Measurements from ENCODE around the gene XPOT.
"Not testable (repeated sequence)": the region's sequence is repeated elsewhere in the genome, so short reads cannot be mapped to it uniquely, and the experiment has no call there.

Gene XPOT

GRCh38 chr12:64403707-64404469, at the start of gene XPOT:
Gene XPOT (plus strand): TSS chr12:64404392. CDS start chr12:64410036, 5,644 bp downstream.
- peak; percentile 95 for DNase-seq

DNA sequence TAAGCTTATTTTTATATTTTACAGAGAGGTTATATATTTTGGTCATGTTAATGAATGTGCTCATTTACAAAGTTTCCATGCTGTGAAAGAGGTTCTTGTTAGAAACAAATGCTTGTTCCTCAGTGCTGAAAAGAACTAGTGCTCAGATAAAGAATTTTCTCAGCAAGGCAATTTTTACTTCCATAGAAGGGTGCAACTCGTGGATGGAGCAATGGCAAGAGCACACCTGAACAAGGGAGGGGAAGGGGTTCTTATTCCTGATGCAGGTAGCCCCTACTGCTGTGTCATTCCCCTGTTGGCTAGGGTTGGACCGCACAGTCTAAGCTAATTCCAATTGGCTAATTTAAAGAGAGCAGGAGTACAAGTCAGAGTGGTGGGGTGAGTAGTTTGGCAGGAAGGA, 48.0 kb upstream of the XPOT start:
- DNase-seq, result not testable (repeated sequence)

- DNase-seq, result not testable (repeated sequence)
Measured at GRCh38 chr12:64361173-64361572, 43.0 kb upstream of the XPOT start.

DNA sequence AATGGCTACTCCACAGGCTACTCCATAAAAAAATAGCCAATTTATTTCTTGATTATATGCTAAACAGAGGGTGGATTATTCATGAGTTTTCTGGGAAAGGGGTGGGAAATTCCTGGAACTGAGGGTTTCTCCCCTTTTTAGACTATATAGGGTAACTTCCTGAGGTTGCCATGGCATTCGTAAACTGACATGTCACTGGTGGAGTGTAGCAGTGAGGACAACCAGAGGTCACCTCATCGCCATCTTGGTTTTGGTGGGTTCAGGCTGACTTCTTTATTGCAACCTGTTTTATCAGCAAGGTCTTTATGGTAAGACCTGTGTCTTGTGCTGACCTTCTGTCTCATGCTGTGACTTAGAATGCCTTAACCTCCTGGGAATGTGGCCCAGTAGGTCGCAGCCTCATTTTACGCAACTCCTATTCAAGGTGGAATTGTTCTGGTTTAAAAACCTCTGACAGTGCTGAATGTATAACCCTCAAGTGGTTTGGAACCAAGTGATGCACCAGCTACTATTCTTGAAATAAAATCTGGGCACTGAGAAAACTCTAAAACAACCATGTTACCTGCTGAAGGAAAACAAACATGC, 41.4 kb upstream of the XPOT start:
- DNase-seq, result no peak

- no peak for DNase-seq
Measured at GRCh38 chr12:64383675-64384074, 20.5 kb upstream of the XPOT start.

GRCh38 chr12:64385019-64385418, 19.2 kb upstream of the XPOT start:
- DNase-seq, result peak; percentile 36

DNA sequence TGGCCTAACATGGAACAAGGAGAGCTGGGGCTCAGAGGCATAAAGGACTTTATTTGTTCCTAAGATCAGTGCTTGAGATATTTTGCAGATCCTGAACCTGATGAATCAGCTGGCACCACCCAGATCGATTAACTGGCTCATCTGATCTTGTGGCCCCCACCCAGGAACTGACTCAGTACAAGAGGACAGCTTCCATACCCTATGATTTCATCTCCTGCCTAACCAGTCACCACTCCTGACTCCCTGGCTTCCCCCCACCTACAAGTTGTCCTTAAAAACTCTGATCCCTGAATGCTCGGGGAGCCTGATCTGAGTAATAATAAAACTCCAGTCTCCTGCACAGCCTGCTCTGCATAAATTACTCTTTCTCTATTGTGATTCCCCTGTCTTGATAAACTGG, 18.7 kb upstream of the XPOT start:
- no peak for DNase-seq

GRCh38 chr12:64387197-64387816, 16.9 kb upstream of the XPOT start:
- DNase-seq, result no peak

DNA sequence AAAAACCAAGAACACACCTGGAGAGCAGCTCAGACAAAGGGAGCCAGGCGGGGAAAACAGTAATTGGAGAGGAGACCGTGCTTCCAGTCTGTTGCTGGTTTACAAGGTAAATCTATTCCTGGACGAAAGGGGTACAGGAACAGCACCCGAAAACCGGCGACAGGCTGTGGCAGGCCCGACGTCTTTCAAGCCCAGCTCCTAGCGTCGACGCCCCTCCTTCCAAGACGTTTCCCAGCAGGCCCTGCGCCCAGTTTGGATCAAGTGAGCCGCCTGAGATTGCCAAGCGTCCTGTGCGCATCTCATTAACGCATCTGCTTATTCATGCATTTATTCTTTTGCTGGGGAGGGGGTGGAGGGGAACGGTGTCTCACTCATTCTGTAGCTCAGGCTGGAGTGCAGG, 15.0 kb upstream of the XPOT start:
- DNase-seq, result no peak

DNA sequence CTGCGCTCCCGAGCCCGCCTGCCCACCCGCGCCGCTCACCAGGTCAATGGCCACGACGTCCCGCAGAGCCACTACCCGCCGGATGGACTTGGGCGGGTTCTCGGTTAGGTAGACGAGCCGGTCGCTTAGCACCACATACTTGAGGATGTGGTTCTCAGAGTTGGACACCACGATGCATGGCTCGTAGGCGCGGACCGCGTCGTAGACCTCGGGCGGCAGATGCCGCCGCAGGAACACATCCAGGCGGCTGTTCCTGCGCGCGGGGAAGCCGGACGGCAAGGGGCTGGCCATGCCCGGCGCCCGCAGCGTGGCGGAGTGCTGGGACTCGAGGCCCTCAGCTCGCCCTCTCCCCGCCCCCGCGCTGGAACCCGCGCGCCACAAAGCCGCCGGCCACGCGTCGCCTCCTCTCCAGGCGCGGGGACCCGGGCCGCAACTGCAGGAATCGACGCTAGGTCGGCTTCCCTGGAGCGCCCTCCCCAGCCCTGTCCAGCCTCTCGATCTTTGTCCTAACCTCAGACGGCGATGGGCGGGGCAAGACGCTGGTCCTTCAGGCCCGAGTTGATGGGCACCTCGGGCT, 13.8 kb upstream of the XPOT start, which contains the start of gene C12orf56:
C12orf56 (minus strand) TSS at position 484 of the 577 bp plus-strand sequence; CDS start at position 291, 193 bp downstream.
- DNase-seq, result no peak

- DNase-seq, result peak; percentile 44
Measured at GRCh38 chr12:64392221-64392620, 12.0 kb upstream of the XPOT start.

- DNase-seq, result no peak
Measured at GRCh38 chr12:64395739-64396138, 8.5 kb upstream of the XPOT start.

- peak; percentile 61 for DNase-seq
Measured at GRCh38 chr12:64400041-64400440, 4.2 kb upstream of the XPOT start.

DNA sequence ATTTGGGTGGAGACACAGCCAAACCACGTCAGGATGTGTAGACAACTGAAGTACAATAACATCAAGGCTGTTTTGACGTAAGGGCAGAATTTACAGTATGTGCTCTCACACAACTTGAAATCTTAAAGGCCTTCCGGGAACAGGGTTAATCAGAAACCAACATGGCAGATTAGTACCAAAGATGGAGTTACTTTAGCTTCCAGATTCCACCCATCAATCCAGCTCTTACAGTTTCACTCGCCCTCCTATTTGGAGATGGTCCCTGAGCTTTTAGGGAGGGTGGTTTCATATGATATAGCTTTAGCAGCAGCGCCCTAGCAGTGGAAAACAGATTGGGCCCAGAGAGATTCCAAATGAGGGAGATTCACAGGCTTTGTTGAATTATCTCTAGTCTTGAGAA, 2.0 kb upstream of the XPOT start:
- DNase-seq, result no peak

- DNase-seq, result peak; percentile 42
Measured at GRCh38 chr12:64404470-64405256, 471 bp downstream of the XPOT start.

- DNase-seq, result no peak
Measured at GRCh38 chr12:64407342-64408223, 3.4 kb downstream of the XPOT start.

GRCh38 chr12:64411427-64411826, 7.2 kb downstream of the XPOT start:
- no peak for DNase-seq

- no peak for DNase-seq
Measured at GRCh38 chr12:64412459-64412858, 8.3 kb downstream of the XPOT start.

DNA sequence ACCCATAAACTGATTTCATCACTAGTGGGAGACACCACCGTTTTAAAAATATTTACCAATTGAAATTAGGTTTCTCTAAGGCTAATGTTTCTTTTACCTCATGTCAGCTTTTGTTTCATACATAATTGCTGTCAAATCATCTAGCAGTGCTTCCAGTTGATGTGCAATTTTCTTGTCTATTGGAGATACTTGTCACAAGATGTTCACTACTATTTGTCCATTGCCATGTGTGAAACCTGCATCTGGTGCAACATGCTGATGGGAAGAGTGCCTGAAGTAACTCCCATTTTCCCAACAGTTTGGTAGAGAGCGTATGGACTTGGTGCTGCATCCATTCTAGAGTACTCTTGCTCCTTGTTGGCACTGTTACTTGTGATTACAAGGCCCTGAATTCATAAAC, 9.7 kb downstream of the XPOT start:
- DNase-seq, result no peak

DNA sequence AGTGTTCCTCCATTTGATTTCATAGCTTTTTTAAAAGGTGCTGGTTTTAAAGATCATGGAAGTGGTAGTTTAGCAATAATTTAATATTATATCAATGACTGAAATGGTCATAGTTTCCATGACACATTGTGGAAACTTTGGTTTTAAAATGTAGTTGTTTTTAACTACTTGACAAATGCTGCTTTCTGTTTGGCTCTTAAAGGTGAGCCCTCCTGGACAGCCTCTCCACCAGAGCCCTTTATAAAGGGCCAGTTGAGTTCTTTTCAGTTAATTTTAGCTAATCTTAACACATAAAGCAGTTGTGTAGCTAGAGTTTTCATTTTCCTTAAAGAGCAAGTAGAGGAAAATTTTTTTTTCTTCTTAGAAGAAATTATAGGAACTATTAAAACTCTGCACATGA, 14.0 kb downstream of the XPOT start:
- no peak for DNase-seq

DNA sequence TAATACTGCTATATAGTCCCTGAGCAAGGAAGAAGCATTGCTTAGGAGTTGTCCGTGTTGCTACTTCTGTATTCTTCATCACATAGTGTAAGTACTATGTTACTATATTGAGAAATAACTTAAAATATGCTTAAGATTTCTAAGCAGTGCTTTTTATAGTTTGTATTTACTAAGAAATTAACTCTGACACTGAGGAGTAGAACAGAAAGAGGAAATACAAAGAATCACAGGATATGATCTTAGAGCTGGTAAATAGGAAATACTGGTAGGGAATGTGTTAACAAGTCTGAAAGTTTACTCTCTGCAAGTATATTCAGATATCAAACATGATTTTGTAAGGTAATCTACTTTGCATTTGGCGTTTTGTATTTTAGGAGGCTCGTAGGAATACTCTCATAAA, 15.5 kb downstream of the XPOT start:
- DNase-seq, result no peak

DNA sequence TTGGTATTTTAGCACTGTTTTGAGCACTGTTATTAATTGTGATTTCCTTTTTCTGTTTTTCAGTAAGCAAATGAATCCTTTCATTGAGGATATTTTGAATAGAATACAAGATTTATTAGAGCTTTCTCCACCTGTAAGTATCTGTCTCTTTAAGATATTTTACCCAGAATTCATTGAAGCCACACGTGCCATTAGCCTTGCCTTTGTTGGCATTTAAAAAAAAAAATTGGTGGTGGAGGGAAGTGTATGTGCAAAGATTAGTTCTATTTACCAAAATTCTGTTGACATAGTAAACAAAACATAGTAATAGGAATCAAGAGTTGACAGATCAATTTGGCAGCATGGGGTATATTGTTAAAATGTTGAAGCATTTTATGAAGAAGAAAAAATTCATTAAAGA, 23.8 kb downstream of the XPOT start:
- no peak for DNase-seq
